ENCODE results near the gene MEP1A.
"Not testable (repeated sequence)": the region's sequence is repeated elsewhere in the genome, so short reads cannot be mapped to it uniquely, and the experiment has no call there.

Gene MEP1A

GRCh38 chr6:46819561-46819960, 26.4 kb downstream of the MEP1A start:
- DNase-seq (ENCODE audit: low read depth in 1 of 2, low spot score in 1 of 2) = no peak
- in situ Hi-C loops (cut with HindIII; ENCODE audit: low pct_unique_long_range_greater_than_20kb, low sequenced_read_pairs) = no loop called here
- no peak for TF ChIP-seq JUND (IDR thresholded peaks at IDR 0.05; ENCODE audit: low read depth)

GRCh38 chr6:46821458-46821881, 28.3 kb downstream of the MEP1A start:
- no peak; the same call in 1 of the 2 replicates for TF ChIP-seq JUND (IDR thresholded peaks at IDR 0.05; ENCODE audit: low read depth)
- in situ Hi-C loops (cut with HindIII; ENCODE audit: low pct_unique_long_range_greater_than_20kb, low sequenced_read_pairs) = no loop called here
- DNase-seq (ENCODE audit: low read depth in 1 of 2, low spot score in 1 of 2) = peak in 1 of 2 experiments; percentile 44

- no peak for TF ChIP-seq JUND (IDR thresholded peaks at IDR 0.05; ENCODE audit: low read depth)
- in situ Hi-C loops (cut with HindIII; ENCODE audit: low pct_unique_long_range_greater_than_20kb, low sequenced_read_pairs) = no loop called here
- DNase-seq (ENCODE audit: low read depth in 1 of 2, low spot score in 1 of 2) = no peak
These were observed 35.8 kb downstream of the MEP1A start for GRCh38 chr6:46828939-46829338.

- in situ Hi-C loops (cut with HindIII; ENCODE audit: low pct_unique_long_range_greater_than_20kb, low sequenced_read_pairs) = no loop called here
- no peak for TF ChIP-seq JUND (IDR thresholded peaks at IDR 0.05; ENCODE audit: low read depth)
- DNase-seq (ENCODE audit: low read depth in 1 of 2, low spot score in 1 of 2) = no peak
These were observed 39.6 kb downstream of the MEP1A start for GRCh38 chr6:46832816-46833215.

- in situ Hi-C loops (cut with HindIII; ENCODE audit: low pct_unique_long_range_greater_than_20kb, low sequenced_read_pairs) = not testable (repeated sequence)
These were observed 41.2 kb downstream of the MEP1A start for GRCh38 chr6:46834257-46834916.

GRCh38 chr6:46834991-46835390, 41.8 kb downstream of the MEP1A start:
- in situ Hi-C loops (cut with HindIII; ENCODE audit: low pct_unique_long_range_greater_than_20kb, low sequenced_read_pairs); DNase-seq (ENCODE audit: low read depth in 1 of 2, low spot score in 1 of 2): not testable (repeated sequence)

More at GRCh38 chr6:46834257-46834916, 41.2 kb downstream of the MEP1A start:
- DNase-seq (ENCODE audit: low read depth in 1 of 2, low spot score in 1 of 2) = not testable (repeated sequence)

GRCh38 chr6:46838033-46838432, 44.8 kb downstream of the MEP1A start:
- TF ChIP-seq JUND (IDR thresholded peaks at IDR 0.05; ENCODE audit: low read depth) = no peak
- no peak for DNase-seq (ENCODE audit: low read depth in 1 of 2, low spot score in 1 of 2)
- in situ Hi-C loops (cut with HindIII; ENCODE audit: low pct_unique_long_range_greater_than_20kb, low sequenced_read_pairs) = no loop called here

- DNase-seq (ENCODE audit: low read depth in 1 of 2, low spot score in 1 of 2); in situ Hi-C loops (cut with HindIII; ENCODE audit: low pct_unique_long_range_greater_than_20kb, low sequenced_read_pairs): not testable (repeated sequence)
These were observed 49.2 kb downstream of the MEP1A start for GRCh38 chr6:46842252-46842846.

GRCh38 chr6:46845126-46845525, 51.9 kb downstream of the MEP1A start:
- no peak for TF ChIP-seq JUND (IDR thresholded peaks at IDR 0.05; ENCODE audit: low read depth)
- in situ Hi-C loops (cut with HindIII; ENCODE audit: low pct_unique_long_range_greater_than_20kb, low sequenced_read_pairs) = no loop called here

GRCh38 chr6:46848684-46849360, 55.6 kb downstream of the MEP1A start:
- no peak for TF ChIP-seq JUND (IDR thresholded peaks at IDR 0.05; ENCODE audit: low read depth)
- peak; percentile 49 to 87 for DNase-seq (ENCODE audit: low read depth in 1 of 2, low spot score in 1 of 2)
- in situ Hi-C loops (cut with HindIII; ENCODE audit: low pct_unique_long_range_greater_than_20kb, low sequenced_read_pairs) = no loop called here

More at GRCh38 chr6:46845126-46845525, 51.9 kb downstream of the MEP1A start:
- no peak for DNase-seq (ENCODE audit: low read depth in 1 of 2, low spot score in 1 of 2)

- DNase-seq (ENCODE audit: low read depth in 1 of 2, low spot score in 1 of 2) = peak in 1 of 2 experiments; percentile 19
- TF ChIP-seq JUND (IDR thresholded peaks at IDR 0.05; ENCODE audit: low read depth) = no peak
- in situ Hi-C loops (cut with HindIII; ENCODE audit: low pct_unique_long_range_greater_than_20kb, low sequenced_read_pairs) = no loop called here
These were observed 56.1 kb downstream of the MEP1A start for GRCh38 chr6:46849361-46849690.

- in situ Hi-C loops (cut with HindIII; ENCODE audit: low pct_unique_long_range_greater_than_20kb, low sequenced_read_pairs) = no loop called here
- DNase-seq (ENCODE audit: low read depth in 1 of 2, low spot score in 1 of 2) = no peak
- TF ChIP-seq JUND (IDR thresholded peaks at IDR 0.05; ENCODE audit: low read depth) = no peak
These were observed 57.6 kb downstream of the MEP1A start for GRCh38 chr6:46850792-46851191.

- DNase-seq (ENCODE audit: low read depth in 1 of 2, low spot score in 1 of 2); in situ Hi-C loops (cut with HindIII; ENCODE audit: low pct_unique_long_range_greater_than_20kb, low sequenced_read_pairs): not testable (repeated sequence)
These were observed 58.4 kb downstream of the MEP1A start for GRCh38 chr6:46851576-46851975.

- DNase-seq (ENCODE audit: low read depth in 1 of 2, low spot score in 1 of 2) = peak in 1 of 2 experiments; percentile 49
- in situ Hi-C loops (cut with HindIII; ENCODE audit: low pct_unique_long_range_greater_than_20kb, low sequenced_read_pairs) = not testable (repeated sequence)
These were observed 62.8 kb downstream of the MEP1A start for GRCh38 chr6:46855966-46856365.

Data from T47D (cell line).